ENCODE measurements around the gene ZSCAN18.

The ZSCAN18 gene

DNA sequence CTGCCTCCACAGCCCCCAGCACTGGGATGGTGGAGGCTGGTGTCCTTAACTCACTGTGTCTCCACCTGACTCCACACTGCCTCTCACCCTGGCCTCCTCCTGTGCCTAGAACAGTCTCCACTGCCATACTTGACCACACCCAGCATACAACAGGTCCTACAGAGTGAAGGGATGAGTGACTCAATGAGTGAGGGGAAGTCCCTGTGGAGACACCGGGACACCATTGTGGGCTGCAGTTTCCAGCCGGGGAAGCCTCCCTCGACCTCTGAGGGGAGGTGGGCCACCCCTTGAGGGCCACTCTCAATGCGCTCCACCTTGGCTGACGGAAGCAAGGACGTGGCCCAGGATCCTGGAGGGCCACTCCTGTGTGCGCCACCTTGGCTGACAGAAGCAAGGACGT is 41.8 kb downstream of the ZSCAN18 start:
- TF ChIP-seq, protein P1, sequence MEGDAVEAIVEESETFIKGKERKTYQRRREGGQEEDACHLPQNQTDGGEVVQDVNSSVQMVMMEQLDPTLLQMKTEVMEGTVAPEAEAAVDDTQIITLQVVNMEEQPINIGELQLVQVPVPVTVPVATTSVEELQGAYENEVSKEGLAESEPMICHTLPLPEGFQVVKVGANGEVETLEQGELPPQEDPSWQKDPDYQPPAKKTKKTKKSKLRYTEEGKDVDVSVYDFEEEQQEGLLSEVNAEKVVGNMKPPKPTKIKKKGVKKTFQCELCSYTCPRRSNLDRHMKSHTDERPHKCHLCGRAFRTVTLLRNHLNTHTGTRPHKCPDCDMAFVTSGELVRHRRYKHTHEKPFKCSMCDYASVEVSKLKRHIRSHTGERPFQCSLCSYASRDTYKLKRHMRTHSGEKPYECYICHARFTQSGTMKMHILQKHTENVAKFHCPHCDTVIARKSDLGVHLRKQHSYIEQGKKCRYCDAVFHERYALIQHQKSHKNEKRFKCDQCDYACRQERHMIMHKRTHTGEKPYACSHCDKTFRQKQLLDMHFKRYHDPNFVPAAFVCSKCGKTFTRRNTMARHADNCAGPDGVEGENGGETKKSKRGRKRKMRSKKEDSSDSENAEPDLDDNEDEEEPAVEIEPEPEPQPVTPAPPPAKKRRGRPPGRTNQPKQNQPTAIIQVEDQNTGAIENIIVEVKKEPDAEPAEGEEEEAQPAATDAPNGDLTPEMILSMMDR (conservative IDR thresholded peaks at IDR 0.05; ENCODE audit: control insufficient read depth, insufficient read depth, low read depth, low read length): no peak
- DNase-seq (ENCODE audit: low read depth): no peak
- no peak overlapping the region for H3K4me3 ChIP-seq (ENCODE audit: control insufficient read depth, low read depth, low read length)

DNA sequence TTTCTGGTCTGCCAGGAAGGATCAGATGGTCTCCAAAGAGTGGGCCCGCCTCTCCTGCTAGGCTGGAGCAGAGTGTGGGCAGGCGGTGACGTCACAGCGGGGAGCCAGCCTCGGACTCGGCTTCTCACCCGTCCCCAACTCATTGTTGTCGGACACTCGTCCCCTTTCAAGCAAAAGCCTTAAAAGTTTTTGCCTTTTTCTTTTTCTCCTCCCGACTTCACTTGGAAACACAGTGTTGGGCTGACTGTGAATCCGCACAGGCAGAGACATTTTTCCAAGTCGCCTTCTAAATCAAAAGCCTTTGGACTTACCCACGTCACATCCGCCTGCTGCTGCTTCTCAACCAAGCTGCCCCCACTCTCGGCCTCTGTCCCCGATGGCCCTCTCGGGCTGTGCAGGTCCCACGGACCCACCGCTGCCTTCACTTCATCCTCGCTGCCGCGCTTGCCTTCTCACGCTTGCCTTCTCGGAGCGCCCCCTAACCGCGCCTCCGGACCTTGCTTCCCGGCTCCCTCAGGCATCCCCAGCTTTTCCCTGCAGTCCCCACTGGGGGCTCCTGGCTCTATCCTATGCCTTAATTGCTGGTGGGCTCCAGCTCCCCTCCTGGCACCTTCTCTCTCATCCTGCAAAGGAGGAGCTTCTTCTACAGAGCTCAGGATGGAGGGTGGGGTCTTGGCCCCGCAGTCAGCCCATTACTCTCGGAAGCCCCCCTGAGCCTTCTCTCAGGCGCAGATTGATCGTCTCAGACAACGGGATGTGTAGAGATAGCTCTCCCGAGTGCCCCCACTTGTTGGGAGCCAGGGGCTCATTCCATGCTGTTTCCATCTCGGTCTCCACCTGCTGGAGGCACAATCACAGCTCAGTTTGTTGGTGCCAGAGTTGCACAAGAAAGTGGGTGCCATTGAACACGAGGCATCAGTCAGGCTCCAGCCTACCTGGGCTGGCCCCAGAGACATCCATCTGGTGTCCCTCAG is 42.8 kb downstream of the ZSCAN18 start:
- DNase-seq (ENCODE audit: low read depth): peak; percentile 24
- peak overlapping the region; percentile 33 for H3K4me3 ChIP-seq (ENCODE audit: control insufficient read depth, low read depth, low read length)
- TF ChIP-seq, protein P1 (conservative IDR thresholded peaks at IDR 0.05; ENCODE audit: control insufficient read depth, insufficient read depth, low read depth, low read length): no peak

DNA sequence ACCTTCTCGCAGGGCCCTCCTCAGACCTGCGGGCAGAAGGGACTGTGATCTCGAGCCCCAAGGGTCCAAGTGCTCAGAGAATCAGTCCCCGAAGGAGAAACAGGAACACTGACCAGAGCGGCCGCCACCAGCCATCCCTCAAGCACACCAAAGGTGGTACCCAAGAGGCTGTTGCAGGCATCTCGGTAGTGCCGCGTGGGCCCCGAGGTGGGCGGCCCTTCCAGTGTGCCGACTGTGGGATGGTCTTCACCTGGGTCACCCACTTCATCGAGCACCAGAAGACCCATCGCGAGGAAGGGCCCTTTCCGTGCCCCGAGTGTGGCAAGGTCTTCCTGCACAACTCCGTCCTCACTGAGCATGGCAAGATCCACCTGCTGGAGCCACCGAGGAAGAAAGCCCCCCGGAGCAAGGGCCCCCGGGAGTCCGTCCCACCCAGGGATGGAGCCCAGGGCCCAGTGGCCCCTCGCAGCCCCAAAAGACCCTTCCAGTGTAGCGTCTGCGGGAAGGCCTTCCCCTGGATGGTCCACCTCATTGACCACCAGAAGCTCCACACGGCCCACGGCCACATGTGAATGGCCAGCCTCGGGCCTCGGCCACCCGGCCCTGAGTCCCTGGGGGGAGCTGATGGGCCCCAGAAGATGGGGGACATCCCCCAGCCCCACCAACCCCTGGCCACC is 44.4 kb downstream of the ZSCAN18 start:
- DNase-seq (ENCODE audit: low read depth): no peak
- no peak overlapping the region for H3K4me3 ChIP-seq (ENCODE audit: control insufficient read depth, low read depth, low read length)
- TF ChIP-seq, protein P1 (conservative IDR thresholded peaks at IDR 0.05; ENCODE audit: control insufficient read depth, insufficient read depth, low read depth, low read length): no peak

- H3K4me3 ChIP-seq (ENCODE audit: control insufficient read depth, low read depth, low read length): no peak overlapping the region
- TF ChIP-seq, protein P1 (conservative IDR thresholded peaks at IDR 0.05; ENCODE audit: control insufficient read depth, insufficient read depth, low read depth, low read length): no peak
- no peak for DNase-seq (ENCODE audit: low read depth)
These were observed 45.8 kb downstream of the ZSCAN18 start for GRCh38 chr19:58052256-58052655.

- TF ChIP-seq, protein P1 (conservative IDR thresholded peaks at IDR 0.05; ENCODE audit: control insufficient read depth, insufficient read depth, low read depth, low read length): no peak
- no peak for DNase-seq (ENCODE audit: low read depth)
- no peak overlapping the region for H3K4me3 ChIP-seq (ENCODE audit: control insufficient read depth, low read depth, low read length)
These were observed 50.4 kb downstream of the ZSCAN18 start for GRCh38 chr19:58047672-58048071.

DNA sequence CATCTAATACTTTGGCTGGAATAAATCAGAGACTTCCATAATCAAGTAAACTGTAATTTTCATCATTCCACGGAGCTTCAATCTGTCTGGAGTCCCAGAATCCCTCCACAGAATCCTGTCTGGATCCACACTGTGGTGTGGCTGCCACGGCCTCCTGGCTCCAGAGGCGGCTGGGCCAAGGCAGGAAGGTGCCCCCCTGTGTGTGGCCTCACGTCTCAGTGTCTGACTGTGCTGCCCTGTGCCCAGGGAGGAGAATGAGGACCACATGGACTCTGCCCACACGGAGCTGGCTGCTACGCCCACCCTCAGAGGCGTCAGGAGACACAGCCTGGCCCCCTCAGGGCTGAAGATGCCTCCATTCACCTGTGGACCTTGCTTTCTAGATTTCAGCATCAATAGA is 51.2 kb downstream of the ZSCAN18 start:
- TF ChIP-seq, protein P1 (conservative IDR thresholded peaks at IDR 0.05; ENCODE audit: control insufficient read depth, insufficient read depth, low read depth, low read length): no peak
- H3K4me3 ChIP-seq (ENCODE audit: control insufficient read depth, low read depth, low read length): no peak overlapping the region
- DNase-seq (ENCODE audit: low read depth): no peak
